HG02884 (cell line): ENCODE results near the gene TNFAIP2.
"Not testable (repeated sequence)": the region's sequence is repeated elsewhere in the genome, so short reads cannot be mapped to it uniquely, and the experiment has no call there.

Experiments used
- ATAC-seq: cut with Tn5 transposase; IDR thresholded peaks from one replicate; pipeline ENCODE4 v1.9.1; 2021; ENCODE audit warnings: mild to moderate bottlenecking, moderate library complexity; ENCODE audit not compliant: unreplicated experiment

Gene TNFAIP2

GRCh38 chr14:103105580-103106150, 17.6 kb upstream of the TNFAIP2 start:
- ATAC-seq = no peak

GRCh38 chr14:103107455-103107854, 15.8 kb upstream of the TNFAIP2 start:
- ATAC-seq = no peak

- no peak for ATAC-seq
These were observed 15.1 kb upstream of the TNFAIP2 start for GRCh38 chr14:103107941-103108748.

GRCh38 chr14:103108749-103109207, 14.5 kb upstream of the TNFAIP2 start:
- ATAC-seq = peak; percentile 46

- no peak for ATAC-seq
These were observed 13.5 kb upstream of the TNFAIP2 start for GRCh38 chr14:103109535-103110441.

- ATAC-seq = no peak
These were observed 12.5 kb upstream of the TNFAIP2 start for GRCh38 chr14:103110681-103111231.

- no peak for ATAC-seq
These were observed 11.9 kb upstream of the TNFAIP2 start for GRCh38 chr14:103111232-103111868.

- no peak for ATAC-seq
These were observed 10.6 kb upstream of the TNFAIP2 start for GRCh38 chr14:103112400-103113243.

- ATAC-seq = no peak
These were observed 10.0 kb upstream of the TNFAIP2 start for GRCh38 chr14:103113303-103113702.

GRCh38 chr14:103113774-103114173, 9.5 kb upstream of the TNFAIP2 start:
- ATAC-seq = no peak

GRCh38 chr14:103115086-103115679, 8.1 kb upstream of the TNFAIP2 start:
- ATAC-seq = not testable (repeated sequence)

- no peak for ATAC-seq
These were observed 7.3 kb upstream of the TNFAIP2 start for GRCh38 chr14:103115845-103116572.

GRCh38 chr14:103116636-103117035, 6.6 kb upstream of the TNFAIP2 start:
- ATAC-seq = no peak

- ATAC-seq = not testable (repeated sequence)
These were observed 5.8 kb upstream of the TNFAIP2 start for GRCh38 chr14:103117499-103117898.

GRCh38 chr14:103118018-103118662, 5.1 kb upstream of the TNFAIP2 start:
- no peak for ATAC-seq

- ATAC-seq = no peak
These were observed 4.4 kb upstream of the TNFAIP2 start for GRCh38 chr14:103118663-103119404.

- not testable (repeated sequence) for ATAC-seq
These were observed 3.7 kb upstream of the TNFAIP2 start for GRCh38 chr14:103119527-103119926.
